Pericardium fibroblast (primary cell): ENCODE data around the gene VPS39. TPM values are rescaled to one million over a fixed set of nuclear protein-coding genes. Genes with fewer than 3 reads are reported as not detected.

Source experiments
- total RNA-seq: library from RNA; depleted of rRNA; stranded (reverse); fragments of >200 nt; gene quantifications from 2 replicates; pipeline ENCODE4 v1.2.3, GENCODE V29; 2015

The VPS39 gene
- 33.7 and 33.8 TPM in 2 replicates for total RNA-seq

GRCh38 chr15:42207674-42208579 lies at the start of gene VPS39:
VPS39 (minus strand) TSS chr15:42208304; CDS start chr15:42208153, 151 bp downstream.

GRCh38 chr15:42156243-42156922 lies 51.7 kb downstream of the VPS39 start, which contains the start of gene PLA2G4F:
PLA2G4F (minus strand) TSS chr15:42156636; CDS start chr15:42156549, 87 bp downstream.

Other genes starting within 250 kb of the VPS39 start
- gene EHD4, start 235.7 kb downstream of the VPS39 start, total RNA-seq, result 4.0 and 6.9 TPM in 2 replicates
- gene PLA2G4E, start 187.3 kb downstream of the VPS39 start, total RNA-seq, result not detected in 2 replicates
- gene PLA2G4D, start 113.7 kb downstream of the VPS39 start, total RNA-seq, result not detected in 2 replicates
- not detected in 2 replicates for gene PLA2G4F, start 51.7 kb downstream of the VPS39 start, total RNA-seq
- 4.5 and 7.4 TPM in 2 replicates for gene GANC, start 64.9 kb upstream of the VPS39 start, total RNA-seq
- 27.7 and 32.2 TPM in 2 replicates for gene TMEM87A, start 65.1 kb upstream of the VPS39 start, total RNA-seq
- gene CAPN3, start 151.2 kb upstream of the VPS39 start, total RNA-seq, result 2.5 and 5.6 TPM in 2 replicates